HL-60 (cell line): ENCODE measurements around the gene CDH23.

Experiments used
- DNase-seq, 2 experiments: peaks; one replicate each; pipeline ENCODE4 v3.0.0-alpha.2; 2010 to 2020; ENCODE audit warnings: low read depth in 1 of 2, low spot score in 1 of 2
- H3K27ac ChIP-seq: fragments of 250-450 bp; sonication (Bioruptor Pico); replicated peaks from 2 replicates; pipeline ENCODE4 v1.5.1; 2020; ENCODE audit warnings: mild to moderate bottlenecking, moderate library complexity
- H3K27me3 ChIP-seq: fragments of 250-450 bp; sonication (Bioruptor Pico); 2 replicates; pipeline ENCODE4 v1.5.1; 2021; ENCODE audit warnings: mild to moderate bottlenecking, moderate library complexity; ENCODE audit not compliant: insufficient read depth, poor library complexity, severe bottlenecking
- H3K4me3 ChIP-seq: replicated peaks from 2 replicates; pipeline ENCODE4 v1.5.1; 2011; ENCODE audit warnings: mild to moderate bottlenecking, control low read depth, low read length; ENCODE audit not compliant: insufficient read depth
- CTCF ChIP-seq: IDR thresholded peaks from one replicate; pipeline ENCODE4 v1.5.1; 2011; ENCODE audit warnings: low read length, control low read depth, inconsistent platforms; ENCODE audit not compliant: insufficient read depth
- GABPA ChIP-seq: IDR thresholded peaks from 2 replicates; pipeline ENCODE4 v1.6.1; 2012; ENCODE audit warnings: low read depth
- POLR2AphosphoS5 ChIP-seq: IDR thresholded peaks from 2 replicates; pipeline ENCODE4 v1.6.1; 2012; ENCODE audit warnings: low read depth
- REST ChIP-seq: IDR thresholded peaks from 2 replicates; pipeline ENCODE4 v1.6.1; 2012; ENCODE audit warnings: low read depth; ENCODE audit not compliant: insufficient replicate concordance
- SPI1 ChIP-seq: IDR thresholded peaks from 2 replicates; pipeline ENCODE4 v1.6.1; 2012; ENCODE audit warnings: low read depth, mild to moderate bottlenecking, borderline replicate concordance

The CDH23 gene

GRCh38 chr10:71414359-71414758, 17.6 kb downstream of the CDH23 start:
- no peaks in the 10 kb centered on the region for H3K27me3 ChIP-seq
- H3K4me3 ChIP-seq: no peak overlapping the region
- no peak for TF ChIP-seq GABPA
- TF ChIP-seq SPI1: no peak
- TF ChIP-seq REST: no peak
- TF ChIP-seq CTCF: no peak
- TF ChIP-seq POLR2AphosphoS5: no peak
- DNase-seq: no peak
- H3K27ac ChIP-seq: no peak overlapping the region

GRCh38 chr10:71419002-71419540, 22.4 kb downstream of the CDH23 start:
- H3K4me3 ChIP-seq: no peak overlapping the region
- H3K27ac ChIP-seq: no peak overlapping the region
- no peaks in the 10 kb centered on the region for H3K27me3 ChIP-seq
- TF ChIP-seq POLR2AphosphoS5: no peak
- TF ChIP-seq REST: no peak
- TF ChIP-seq SPI1: no peak
- no peak for TF ChIP-seq GABPA
- TF ChIP-seq CTCF: no peak
- no peak for DNase-seq

GRCh38 chr10:71419750-71420149, 23.0 kb downstream of the CDH23 start:
- H3K27me3 ChIP-seq: no peaks in the 10 kb centered on the region
- TF ChIP-seq POLR2AphosphoS5: no peak
- TF ChIP-seq SPI1: no peak
- no peak for TF ChIP-seq CTCF
- no peak for TF ChIP-seq REST
- no peak for TF ChIP-seq GABPA
- no peak overlapping the region for H3K4me3 ChIP-seq
- DNase-seq: no peak
- no peak overlapping the region for H3K27ac ChIP-seq
